Esophagus muscularis mucosa (tissue), 4 donors: Measurements from ENCODE around the gene LANCL2. TPM values are rescaled to one million over a fixed set of nuclear protein-coding genes. Genes with fewer than 3 reads are reported as not detected.

Experiments used
- DNase-seq: peaks from one replicate; pipeline ENCODE4 v3.0.0-alpha.2; 2017; ENCODE audit errors: extremely low spot score
- H3K27ac ChIP-seq, 4 donors: fragments of 200-600 bp; sonication (generic); replicated peaks in 1 of 4; 1 replicate in 3 of 4; 2 replicates in 1 of 4; pipeline ENCODE4 v1.5.1; 2016 to 2019; ENCODE audit warnings: mild to moderate bottlenecking in 1 of 4
- H3K27me3 ChIP-seq, 4 donors: fragments of 200-600 bp; sonication (generic); one replicate each; pipeline versions ENCODE4 v1.5.1 to v1.6.0; 2016 to 2019
- H3K36me3 ChIP-seq, 4 donors: fragments of 200-600 bp; sonication (generic); one replicate each; pipeline ENCODE4 v1.5.1; 2016 to 2019
- H3K4me1 ChIP-seq, 4 donors: fragments of 200-600 bp; sonication (generic); one replicate each; pipeline ENCODE4 v1.5.1; 2016 to 2019
- H3K4me3 ChIP-seq, 4 donors: fragments of 200-600 bp; sonication (generic); 1 replicate in 2 of 4; 2 replicates in 2 of 4; pipeline ENCODE4 v1.5.1; 2016 to 2019; ENCODE audit warnings: mild to moderate bottlenecking in 4 of 4, moderate library complexity in 1 of 4
- H3K9me3 ChIP-seq, 4 donors: fragments of 200-600 bp; sonication (generic); 1 replicate in 3 of 4; 2 replicates in 1 of 4; pipeline ENCODE4 v1.5.1; 2016 to 2019
- EP300 ChIP-seq: sonication (generic); formaldehyde crosslinking; IDR thresholded peaks from one replicate; pipeline ENCODE4 v1.6.1; 2017; ENCODE audit warnings: antibody characterized with exemption
- POLR2A ChIP-seq: fragments of 450-650 bp; IDR thresholded peaks from one replicate; pipeline ENCODE4 v1.6.1; 2017; ENCODE audit warnings: antibody characterized with exemption, moderate library complexity, mild to moderate bottlenecking, low read depth
- POLR2AphosphoS5 ChIP-seq, 2 donors: sonication (generic); formaldehyde crosslinking; IDR thresholded peaks; one replicate each; pipeline ENCODE4 v1.6.1; 2017; ENCODE audit warnings: antibody characterized with exemption in 2 of 2
- WGBS: methylation state at CpG from one replicate; pipeline ENCODE4 v1.1.5; 2018; 5-methylcytosine and 5-hydroxymethylcytosine counted together
- intact Hi-C: fragments of 100-400 bp; cut with DNase I; formaldehyde crosslinking; loops from one replicate; pipeline ENCODE4 v1.15.1; 2023
- total RNA-seq, 4 donors: library from RNA; depleted of rRNA; stranded (reverse); fragments of >200 nt; gene quantifications; one replicate each; pipeline versions ENCODE4 v1.1.0 to v1.2.1, GENCODE V29; 2016
- TF ChIP-seq, protein P1 (sequence below), 3 experiments: fragments of 200-600 bp in 2 of 3; fragments of 450-650 bp in 1 of 3; sonication (generic) in 2 of 3; IDR thresholded peaks; one replicate each; pipeline ENCODE4 v1.5.1; 2017 to 2019; ENCODE audit warnings: antibody characterized with exemption in 3 of 3, mild to moderate bottlenecking in 2 of 3, moderate library complexity in 1 of 3

LANCL2 gene
- total RNA-seq, 4 donors from 2014 or later = 10.0 to 11.8 (median 10.7) TPM

GRCh38 chr7:55365675-55366460 lies 731 bp downstream of the LANCL2 start:
- Histone ChIP-seq H3K27ac (peak overlapping the region; percentile 94 to 97 (median 96)), H3K36me3 (no peaks in the 10 kb centered on the region), H3K4me3 (peak overlapping the region; percentile 76 to 95 (median 84)), H3K27me3 (no peaks in the 10 kb centered on the region), H3K4me1 (peaks cover 19 to 25% (median 21%) of the 10 kb centered on the region in 4 donors), H3K9me3 (no peaks in the 10 kb centered on the region)
- intact Hi-C loops = loop anchor here (10.0 kb wide), 3 partner anchors 209 to 599 kb away; partner anchors contain the start of genes NIPSNAP2 and VOPP1
- peak; percentile 84 to 91 for TF ChIP-seq POLR2AphosphoS5 (IDR thresholded peaks at IDR 0.05)
- no peak for TF ChIP-seq EP300
- TF ChIP-seq POLR2A = peak; percentile 34
- TF ChIP-seq, protein P1, sequence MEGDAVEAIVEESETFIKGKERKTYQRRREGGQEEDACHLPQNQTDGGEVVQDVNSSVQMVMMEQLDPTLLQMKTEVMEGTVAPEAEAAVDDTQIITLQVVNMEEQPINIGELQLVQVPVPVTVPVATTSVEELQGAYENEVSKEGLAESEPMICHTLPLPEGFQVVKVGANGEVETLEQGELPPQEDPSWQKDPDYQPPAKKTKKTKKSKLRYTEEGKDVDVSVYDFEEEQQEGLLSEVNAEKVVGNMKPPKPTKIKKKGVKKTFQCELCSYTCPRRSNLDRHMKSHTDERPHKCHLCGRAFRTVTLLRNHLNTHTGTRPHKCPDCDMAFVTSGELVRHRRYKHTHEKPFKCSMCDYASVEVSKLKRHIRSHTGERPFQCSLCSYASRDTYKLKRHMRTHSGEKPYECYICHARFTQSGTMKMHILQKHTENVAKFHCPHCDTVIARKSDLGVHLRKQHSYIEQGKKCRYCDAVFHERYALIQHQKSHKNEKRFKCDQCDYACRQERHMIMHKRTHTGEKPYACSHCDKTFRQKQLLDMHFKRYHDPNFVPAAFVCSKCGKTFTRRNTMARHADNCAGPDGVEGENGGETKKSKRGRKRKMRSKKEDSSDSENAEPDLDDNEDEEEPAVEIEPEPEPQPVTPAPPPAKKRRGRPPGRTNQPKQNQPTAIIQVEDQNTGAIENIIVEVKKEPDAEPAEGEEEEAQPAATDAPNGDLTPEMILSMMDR (IDR thresholded peaks at IDR 0.05) = peak; percentile 16 to 35 (median 27)
- DNase-seq = peak; percentile 98
- 0% methylated on average over 1 of the region's 101 CpGs for WGBS

DNA sequence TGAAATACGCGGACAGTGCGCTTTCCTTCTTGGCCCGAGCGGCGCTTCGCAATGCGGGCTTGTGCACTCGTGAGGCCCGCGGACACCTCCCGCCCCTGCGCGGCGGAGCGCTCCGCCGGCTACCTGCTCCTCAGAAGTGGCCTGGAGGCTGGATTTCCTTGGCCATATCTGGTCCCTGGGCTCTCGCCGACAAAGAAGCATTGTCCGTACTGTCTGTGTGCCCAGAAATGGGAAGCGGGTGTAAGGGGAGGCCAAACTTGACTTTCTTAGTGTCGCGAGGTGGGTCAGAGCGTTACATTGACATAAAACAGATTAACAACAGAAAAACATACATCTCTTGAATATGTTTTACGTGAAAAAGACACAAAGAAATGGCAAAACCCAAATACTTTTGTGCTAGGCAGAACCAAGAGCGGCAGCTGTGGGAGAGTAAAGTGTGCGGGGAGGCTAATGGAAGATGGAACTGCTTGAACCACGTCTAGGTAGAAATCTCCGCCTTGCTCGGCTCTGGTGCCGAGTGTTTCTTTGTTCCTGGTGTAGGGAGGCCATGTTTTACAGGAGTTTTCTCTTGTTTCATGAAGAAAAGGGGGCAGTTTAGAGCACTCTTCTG lies 1.4 kb downstream of the LANCL2 start:
- Histone ChIP-seq H3K27me3 (no peaks in the 10 kb centered on the region), H3K4me1 (peaks cover 19 to 25% (median 21%) of the 10 kb centered on the region in 4 donors), H3K36me3 (no peaks in the 10 kb centered on the region), H3K4me3 (peak overlapping the region; percentile 76 to 95 (median 84)), H3K9me3 (no peaks in the 10 kb centered on the region), H3K27ac (peak overlapping the region; percentile 94 to 97 (median 96))
- intact Hi-C loops = loop anchor here (10.0 kb wide), 3 partner anchors 208 to 598 kb away; partner anchors contain the start of genes NIPSNAP2 and VOPP1
- TF ChIP-seq EP300 (no peak), POLR2A (no peak)
- under 1% methylated on average over 12 of the region's 32 CpGs for WGBS
- no peak for DNase-seq

DNA sequence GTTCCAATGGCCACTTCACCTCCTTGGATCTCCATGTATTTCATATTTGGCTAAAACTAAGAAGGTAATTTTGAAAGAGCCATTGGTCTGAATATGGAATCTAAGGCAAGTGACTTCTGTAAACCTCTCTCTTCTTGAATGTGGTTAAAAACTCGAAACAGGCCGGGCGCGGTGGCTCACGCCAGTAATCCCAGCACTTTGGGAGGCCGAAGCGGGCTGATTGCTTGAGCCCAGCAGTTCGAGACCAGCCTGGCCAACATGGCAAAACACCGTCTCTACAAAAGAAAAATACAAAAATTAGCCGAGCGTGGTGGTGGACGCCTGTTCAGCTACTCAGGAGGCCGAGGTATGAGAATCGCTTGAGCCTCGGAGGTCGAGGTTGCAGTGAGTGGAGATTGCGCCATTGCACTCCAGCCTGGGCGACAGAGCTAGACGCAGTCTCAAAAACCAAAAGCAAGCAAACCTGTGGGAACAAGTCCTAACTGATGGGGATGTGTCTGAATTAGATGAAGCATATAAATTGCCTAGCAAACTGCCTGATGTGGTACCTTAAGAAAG lies 2.2 kb downstream of the LANCL2 start:
- DNase-seq = peak; percentile 31
- no peaks in the 10 kb centered on the region for H3K36me3 ChIP-seq
- intact Hi-C loops = loop anchor here (10.0 kb wide), 3 partner anchors 207 to 597 kb away; partner anchors contain the start of genes NIPSNAP2 and VOPP1
- WGBS = 97% methylated on average over 19 of the region's 19 CpGs
- peaks cover 19 to 25% (median 21%) of the 10 kb centered on the region in 4 donors for H3K4me1 ChIP-seq
- TF ChIP-seq EP300 (no peak), POLR2A (no peak), POLR2AphosphoS5 (IDR thresholded peaks at IDR 0.05) (no peak)
- TF ChIP-seq, protein P1 (IDR thresholded peaks at IDR 0.05) = no peak
- no peaks in the 10 kb centered on the region for H3K27me3 ChIP-seq
- H3K27ac ChIP-seq = peak overlapping the region in 3 of 4 donors; percentile 94 to 96 (median 96)
- peak overlapping the region; percentile 76 to 95 (median 84) for H3K4me3 ChIP-seq
- H3K9me3 ChIP-seq = no peaks in the 10 kb centered on the region

GRCh38 chr7:55369427-55370400 lies 4.6 kb downstream of the LANCL2 start:
- peaks cover 15 to 18% (median 17%) of the 10 kb centered on the region in 4 donors for H3K4me1 ChIP-seq
- DNase-seq = peak; percentile 45
- 85% methylated on average over 8 of the region's 8 CpGs for WGBS
- H3K27me3 ChIP-seq = no peaks in the 10 kb centered on the region
- no peak overlapping the region for H3K4me3 ChIP-seq
- no peak for TF ChIP-seq POLR2AphosphoS5 (IDR thresholded peaks at IDR 0.05)
- TF ChIP-seq, protein P1 (IDR thresholded peaks at IDR 0.05) = no peak
- no peak for TF ChIP-seq EP300
- TF ChIP-seq POLR2A = no peak
- intact Hi-C loops = loop anchor here (10.0 kb wide), 3 partner anchors 205 to 595 kb away; partner anchors contain the start of genes NIPSNAP2 and VOPP1
- no peak overlapping the region for H3K27ac ChIP-seq
- H3K36me3 ChIP-seq = no peaks in the 10 kb centered on the region
- H3K9me3 ChIP-seq = no peaks in the 10 kb centered on the region
